Aorta (tissue), 5 donors: ENCODE results near the gene SSPN. TPM values are rescaled to one million over a fixed set of nuclear protein-coding genes. Genes with fewer than 3 reads are reported as not detected.

Experiments
- ATAC-seq: fragments of 200-7000 bp; cut with Tn5 transposase; one replicate; pipeline ENCODE4 v1.9.1; 2022; ENCODE audit warnings: moderate library complexity; ENCODE audit not compliant: low FRiP score
- DNase-seq, 2 donors: peaks; one replicate each; pipeline ENCODE4 v3.0.0-alpha.2; 2020
- H3K27ac ChIP-seq, 2 donors: one replicate each; pipeline ENCODE4 v1.5.1; 2013; ENCODE audit warnings: low read length in 2 of 2, mild to moderate bottlenecking in 2 of 2, moderate library complexity in 2 of 2, control low read depth in 1 of 2, inconsistent platforms in 1 of 2, low read depth in 1 of 2
- H3K27me3 ChIP-seq, 2 donors: one replicate each; pipeline ENCODE4 v1.6.1; 2013; ENCODE audit warnings: control low read depth in 1 of 2, low read length in 1 of 2, mild to moderate bottlenecking in 1 of 2, moderate library complexity in 1 of 2; ENCODE audit not compliant: insufficient read depth in 2 of 2, control insufficient read depth in 1 of 2
- H3K36me3 ChIP-seq, 2 donors: one replicate each; pipeline ENCODE4 v1.6.1; 2013; ENCODE audit warnings: control low read depth in 1 of 2, low read length in 1 of 2, mild to moderate bottlenecking in 1 of 2; ENCODE audit not compliant: insufficient read depth in 2 of 2, control insufficient read depth in 1 of 2
- H3K4me1 ChIP-seq, 2 donors: one replicate each; pipeline ENCODE4 v1.6.1; 2013; ENCODE audit warnings: low read length in 2 of 2, control low read depth in 1 of 2, mild to moderate bottlenecking in 1 of 2, moderate library complexity in 1 of 2; ENCODE audit not compliant: insufficient read depth in 2 of 2, control insufficient read depth in 1 of 2
- H3K4me3 ChIP-seq, 2 donors: one replicate each; pipeline ENCODE4 v1.5.1; 2013; ENCODE audit warnings: low read length in 2 of 2, control low read depth in 1 of 2, mild to moderate bottlenecking in 1 of 2
- H3K9me3 ChIP-seq: one replicate; pipeline ENCODE4 v1.6.1; 2013; ENCODE audit warnings: mild to moderate bottlenecking, low read length; ENCODE audit not compliant: control insufficient read depth
- WGBS, 2 donors: extraction: QIAGEN DNeasy Blood & Tissue Kit; methylation state at CpG; one replicate each; pipeline ENCODE4 v1.1.7; 2013; 5-methylcytosine and 5-hydroxymethylcytosine counted together
- intact Hi-C, 2 donors: fragments of 100-400 bp; cut with DNase I; formaldehyde crosslinking; loops; one replicate each; pipeline versions ENCODE4 v1.14.2 to v1.15.0; 2022
- polyA plus RNA-seq, 2 donors: library from polyadenylated mRNA; stranded (reverse); fragments of 200-250 nt; gene quantifications; one replicate each; pipeline ENCODE4 v1.2.3, GENCODE V29; 2013
- total RNA-seq, 2 donors: library from RNA; stranded (reverse); fragmentation: NEBNext Ultra II Directional; extraction: Animal tissue kit (Norgen Biotek cat#: 25700); gene quantifications; one replicate each; pipeline ENCODE4 v1.2.1, GENCODE V29; 2021
- donor health status: healthy with polysubstance abuse.
- donor health status: Bipolar disorder and iron deficiency.
- donor health status: DM: no; HTN: no; CAD: no.
- donor health status: DM: no; HTN: no; CAD: no.
- donor health status: DM: yes; HTN: yes; CAD: no.

Gene SSPN
- total and polyA plus RNA-seq, 4 donors, result 24.5 to 109 (median 35.6) TPM

- DNase-seq, result peak; percentile 82 to 87
- Histone ChIP-seq H3K27me3 (no peaks in the 10 kb centered on the region), H3K4me3 (no peak overlapping the region), H3K4me1 (no peaks in the 10 kb centered on the region), H3K36me3 (no peaks in the 10 kb centered on the region), H3K9me3 (no peaks in the 10 kb centered on the region), H3K27ac (peak overlapping the region; percentile 23 to 48)
- intact Hi-C loops, result loop anchor here in 1 of 2 donors (5.0 kb wide), 1 partner anchor 161 kb away; the partner anchor contains the start of gene BHLHE41
- 18 to 23% methylated on average over 14 of the region's 14 CpGs for WGBS, 2 donors
- ATAC-seq, result peak; percentile 84
Measured at GRCh38 chr12:26287671-26288381, 92.5 kb downstream of the SSPN start.

GRCh38 chr12:26290565-26290964 lies 95.2 kb downstream of the SSPN start:
- WGBS, 2 donors, result 94 to 96% methylated on average over 2 of the region's 2 CpGs
- no peak for ATAC-seq

GRCh38 chr12:26292596-26292995 lies 97.2 kb downstream of the SSPN start:
- intact Hi-C loops, result no loop called here
- DNase-seq (no peak), ATAC-seq (no peak)
- H3K27me3 ChIP-seq, result no peaks in the 10 kb centered on the region
- H3K9me3 ChIP-seq, result no peaks in the 10 kb centered on the region
- no peak overlapping the region for H3K4me3 ChIP-seq
- no peaks in the 10 kb centered on the region for H3K36me3 ChIP-seq
- 97 to 100% methylated on average over 1 of the region's 1 CpG for WGBS, 2 donors
- H3K27ac ChIP-seq, result no peak overlapping the region
- peaks cover 0 to 2% of the 10 kb centered on the region in 2 donors for H3K4me1 ChIP-seq

More at GRCh38 chr12:26290565-26290964, 95.2 kb downstream of the SSPN start:
- H3K4me3 ChIP-seq, result no peak overlapping the region
- H3K27ac ChIP-seq, result no peak overlapping the region
- H3K36me3 ChIP-seq, result no peaks in the 10 kb centered on the region
- intact Hi-C loops, result no loop called here
- no peaks in the 10 kb centered on the region for H3K4me1 ChIP-seq
- H3K27me3 ChIP-seq, result no peaks in the 10 kb centered on the region
- no peaks in the 10 kb centered on the region for H3K9me3 ChIP-seq
- no peak for DNase-seq

GRCh38 chr12:26293612-26294011 lies 98.2 kb downstream of the SSPN start:
- Histone ChIP-seq H3K9me3 (no peaks in the 10 kb centered on the region), H3K27ac (no peak overlapping the region), H3K27me3 (no peaks in the 10 kb centered on the region), H3K4me1 (peaks cover 0 to 2% of the 10 kb centered on the region in 2 donors), H3K4me3 (no peak overlapping the region), H3K36me3 (no peaks in the 10 kb centered on the region)
- ATAC-seq (no peak), DNase-seq (no peak)
- 90 to 92% methylated on average over 2 of the region's 2 CpGs for WGBS, 2 donors
- intact Hi-C loops, result no loop called here

- WGBS, 2 donors, result 81 to 90% methylated on average over 4 of the region's 4 CpGs
Measured at GRCh38 chr12:26295001-26295400, 99.6 kb downstream of the SSPN start.

GRCh38 chr12:26297396-26298070 lies 102.2 kb downstream of the SSPN start:
- 81 to 87% methylated on average over 8 of the region's 8 CpGs for WGBS, 2 donors
- Histone ChIP-seq H3K27me3 (no peaks in the 10 kb centered on the region), H3K9me3 (no peaks in the 10 kb centered on the region), H3K4me1 (peaks cover 0 to 2% of the 10 kb centered on the region in 2 donors), H3K36me3 (no peaks in the 10 kb centered on the region), H3K27ac (no peak overlapping the region), H3K4me3 (no peak overlapping the region)
- ATAC-seq, result no peak
- no peak for DNase-seq
- intact Hi-C loops, result loop anchor here (5.0 kb wide), 2 partner anchors 100 to 175 kb away; partner anchors contain the start of gene SSPN (in 1 of the 2)

More at GRCh38 chr12:26295001-26295400, 99.6 kb downstream of the SSPN start:
- intact Hi-C loops, result loop anchor here (5.0 kb wide), 2 partner anchors 98 to 173 kb away; partner anchors contain the start of gene SSPN (in 1 of the 2)
- no peak overlapping the region for H3K27ac ChIP-seq
- no peaks in the 10 kb centered on the region for H3K36me3 ChIP-seq
- no peaks in the 10 kb centered on the region for H3K9me3 ChIP-seq
- H3K4me3 ChIP-seq, result no peak overlapping the region
- peaks cover 0 to 2% of the 10 kb centered on the region in 2 donors for H3K4me1 ChIP-seq
- no peaks in the 10 kb centered on the region for H3K27me3 ChIP-seq
- ATAC-seq (no peak), DNase-seq (no peak)

- no peaks in the 10 kb centered on the region for H3K27me3 ChIP-seq
- DNase-seq (no peak), ATAC-seq (peak; percentile 91)
- no peaks in the 10 kb centered on the region for H3K9me3 ChIP-seq
- WGBS, 2 donors, result 22 to 25% methylated on average over 6 of the region's 6 CpGs
- no peaks in the 10 kb centered on the region for H3K36me3 ChIP-seq
- peaks cover 0 to 2% of the 10 kb centered on the region in 2 donors for H3K4me1 ChIP-seq
- intact Hi-C loops, result loop anchor here (5.0 kb wide), 2 partner anchors 102 to 177 kb away; partner anchors contain the start of gene SSPN (in 1 of the 2)
- H3K4me3 ChIP-seq, result peak overlapping the region in 1 of 2 donors; percentile 54
- H3K27ac ChIP-seq, result peak overlapping the region; percentile 67 to 68
Measured at GRCh38 chr12:26298785-26299621, 103.6 kb downstream of the SSPN start.

- no peak for ATAC-seq
- H3K4me1 ChIP-seq, result peaks cover 0 to 2% of the 10 kb centered on the region in 2 donors
- no peaks in the 10 kb centered on the region for H3K36me3 ChIP-seq
- no peak for DNase-seq
- WGBS, 2 donors, result 84 to 95% methylated on average over 1 of the region's 1 CpG
- H3K4me3 ChIP-seq, result no peak overlapping the region
- H3K27me3 ChIP-seq, result no peaks in the 10 kb centered on the region
- peak overlapping the region in 1 of 2 donors; percentile 67 for H3K27ac ChIP-seq
- intact Hi-C loops, result loop anchor here (5.0 kb wide), 2 partner anchors 102 to 177 kb away; partner anchors contain the start of gene SSPN (in 1 of the 2)
- no peaks in the 10 kb centered on the region for H3K9me3 ChIP-seq
Measured at GRCh38 chr12:26299751-26300150, 104.4 kb downstream of the SSPN start.
